T-helper 2 cell treated with Interferon-gamma antibody and Interleukin-4, amounts not matched to agents 5 μg/mL and 100 μg/mL, for 36 hours (primary cell): ENCODE data around the gene SYPL1.

Experiments
- DNase-seq: peaks from one replicate; pipeline ENCODE4 v3.0.0; 2021; ENCODE audit warnings: low spot score
- H3K27ac Mint-ChIP-seq: one replicate; pipeline ENCODE4 v1.8.0; 2021; ENCODE audit warnings: mild to moderate bottlenecking, mixed read lengths
- H3K27me3 Mint-ChIP-seq: one replicate; pipeline ENCODE4 v1.8.0; 2021; ENCODE audit warnings: low read depth, mixed read lengths
- H3K36me3 Mint-ChIP-seq: one replicate; pipeline ENCODE4 v1.8.0; 2021; ENCODE audit warnings: low read depth, mixed read lengths
- H3K4me1 Mint-ChIP-seq: one replicate; pipeline ENCODE4 v1.8.0; 2021; ENCODE audit warnings: low read depth, mixed read lengths
- H3K4me3 Mint-ChIP-seq: one replicate; pipeline ENCODE4 v1.8.0; 2022; ENCODE audit warnings: mild to moderate bottlenecking, moderate library complexity, mixed read lengths
- H3K9me3 Mint-ChIP-seq: one replicate; pipeline ENCODE4 v1.8.0; 2021; ENCODE audit warnings: mixed read lengths

SYPL1 gene

GRCh38 chr7:106071999-106072714, 40.0 kb downstream of the SYPL1 start:
- no peak for DNase-seq
- Mint-ChIP-seq H3K4me1 (peaks cover 66% of the 10 kb centered on the region), H3K9me3 (no peaks in the 10 kb centered on the region), H3K36me3 (peaks cover 4% of the 10 kb centered on the region), H3K27ac (peak overlapping the region; percentile 97), H3K27me3 (no peaks in the 10 kb centered on the region), H3K4me3 (peak overlapping the region; percentile 79)

DNA sequence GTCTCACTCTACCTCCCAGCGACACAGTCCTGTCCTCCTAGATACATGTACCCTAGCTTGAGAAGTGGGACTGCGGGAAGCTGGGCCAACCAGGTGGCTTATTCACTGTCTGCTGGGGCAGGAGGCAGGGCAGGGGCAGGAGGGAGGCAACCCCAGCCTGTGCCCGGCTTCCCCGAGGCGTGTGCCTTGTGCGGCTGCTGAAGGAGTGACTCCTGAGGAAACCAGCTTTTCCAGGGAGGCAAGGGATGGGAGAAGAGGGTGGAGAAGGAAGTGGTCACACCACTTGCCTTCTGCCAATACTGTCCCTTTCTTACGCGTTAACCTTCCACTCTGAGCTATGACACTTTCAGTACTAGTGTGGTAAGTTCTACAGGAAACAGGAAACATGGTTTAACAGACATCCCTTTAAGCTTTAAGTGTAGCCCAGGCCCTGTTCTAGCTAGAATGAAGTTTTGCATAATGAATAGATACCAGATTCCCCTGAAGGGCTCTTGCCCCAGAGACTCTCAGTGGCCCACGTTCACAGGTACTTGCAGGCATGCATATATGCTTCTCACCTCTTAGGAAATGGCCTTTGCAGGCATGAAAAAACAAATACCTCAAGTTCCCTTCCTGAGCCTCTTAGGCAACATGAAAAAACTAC, 40.6 kb downstream of the SYPL1 start:
- H3K27ac Mint-ChIP-seq = peak overlapping the region; percentile 97
- no peaks in the 10 kb centered on the region for H3K9me3 Mint-ChIP-seq
- peak; percentile 60 for DNase-seq
- H3K27me3 Mint-ChIP-seq = no peaks in the 10 kb centered on the region
- peaks cover 59% of the 10 kb centered on the region for H3K4me1 Mint-ChIP-seq
- H3K4me3 Mint-ChIP-seq = peak overlapping the region; percentile 79
- H3K36me3 Mint-ChIP-seq = peaks cover 4% of the 10 kb centered on the region

GRCh38 chr7:106070567-106071254, 41.4 kb downstream of the SYPL1 start:
- Mint-ChIP-seq H3K27me3 (no peaks in the 10 kb centered on the region), H3K27ac (peak overlapping the region; percentile 97), H3K4me1 (peaks cover 54% of the 10 kb centered on the region), H3K9me3 (no peaks in the 10 kb centered on the region), H3K4me3 (peak overlapping the region; percentile 79), H3K36me3 (peaks cover 4% of the 10 kb centered on the region)
- no peak for DNase-seq

GRCh38 chr7:106070201-106070551, 41.9 kb downstream of the SYPL1 start:
- Mint-ChIP-seq H3K27me3 (no peaks in the 10 kb centered on the region), H3K36me3 (peaks cover 4% of the 10 kb centered on the region), H3K4me3 (peak overlapping the region; percentile 79), H3K27ac (peak overlapping the region; percentile 97), H3K4me1 (peaks cover 56% of the 10 kb centered on the region), H3K9me3 (no peaks in the 10 kb centered on the region)
- DNase-seq = no peak

DNA sequence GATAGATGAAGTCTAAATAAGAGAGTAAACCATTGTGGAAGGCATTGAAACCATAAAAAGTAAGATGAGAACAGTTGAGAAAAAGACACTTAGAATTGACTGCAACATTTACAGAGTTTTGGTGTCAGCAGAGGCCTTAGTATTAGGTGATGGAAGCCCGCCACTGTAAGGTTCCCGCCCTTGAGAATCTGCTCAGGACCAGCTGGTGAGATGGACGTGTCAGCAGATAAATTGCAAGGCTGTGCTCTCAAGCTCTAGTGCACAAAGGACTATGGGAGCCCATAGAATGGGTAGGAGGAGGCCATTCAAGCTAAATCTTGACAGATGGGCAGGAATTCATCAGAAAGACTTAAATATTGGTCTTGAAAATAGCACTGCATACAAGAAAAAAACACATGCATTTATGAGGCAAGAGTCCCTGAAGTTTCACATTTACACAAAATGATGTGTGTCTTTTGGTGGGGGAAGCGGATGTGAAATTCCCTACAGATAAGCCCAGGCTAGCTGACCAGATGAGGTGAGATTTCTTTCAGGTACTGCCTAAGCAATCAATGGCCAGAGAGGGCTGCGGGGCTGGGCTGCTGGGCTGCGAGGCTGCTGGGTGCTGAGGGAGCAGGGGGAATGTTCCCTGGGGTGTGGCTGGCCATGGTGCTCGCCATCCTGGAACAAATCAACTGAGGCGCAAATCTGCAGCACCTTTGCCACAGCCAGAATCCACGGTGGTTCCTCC, 42.5 kb downstream of the SYPL1 start:
- Mint-ChIP-seq H3K9me3 (no peaks in the 10 kb centered on the region), H3K4me3 (no peak overlapping the region), H3K4me1 (peaks cover 53% of the 10 kb centered on the region), H3K36me3 (peaks cover 4% of the 10 kb centered on the region), H3K27me3 (no peaks in the 10 kb centered on the region), H3K27ac (peak overlapping the region; percentile 59)
- no peak for DNase-seq

DNA sequence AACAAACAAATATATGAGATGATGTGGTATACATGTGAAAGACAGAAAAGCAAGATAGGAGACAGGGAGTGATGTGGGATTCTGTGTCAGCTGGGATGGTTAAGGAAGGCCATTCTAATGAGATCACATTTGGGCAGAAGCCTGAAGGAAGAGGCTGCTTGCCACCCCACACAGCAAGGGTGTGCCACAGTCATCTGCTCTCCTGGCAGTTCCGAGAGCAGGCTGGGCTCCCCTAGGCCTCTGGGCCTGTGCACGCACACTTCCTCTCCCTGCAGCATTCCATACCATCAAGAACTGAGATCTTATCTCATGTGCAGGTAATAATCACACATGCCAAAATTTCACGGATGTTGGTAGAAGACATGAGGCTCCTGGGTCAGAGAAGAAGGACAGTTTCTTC, 43.1 kb downstream of the SYPL1 start:
- H3K27ac Mint-ChIP-seq = no peak overlapping the region
- H3K4me3 Mint-ChIP-seq = no peak overlapping the region
- no peaks in the 10 kb centered on the region for H3K9me3 Mint-ChIP-seq
- H3K4me1 Mint-ChIP-seq = peaks cover 50% of the 10 kb centered on the region
- peaks cover 4% of the 10 kb centered on the region for H3K36me3 Mint-ChIP-seq
- DNase-seq = no peak
- no peaks in the 10 kb centered on the region for H3K27me3 Mint-ChIP-seq

GRCh38 chr7:106068538-106068961, 43.6 kb downstream of the SYPL1 start:
- peak overlapping the region; percentile 1 for H3K27ac Mint-ChIP-seq
- H3K36me3 Mint-ChIP-seq = peaks cover 4% of the 10 kb centered on the region
- H3K4me1 Mint-ChIP-seq = peaks cover 49% of the 10 kb centered on the region
- H3K9me3 Mint-ChIP-seq = no peaks in the 10 kb centered on the region
- DNase-seq = no peak
- H3K4me3 Mint-ChIP-seq = no peak overlapping the region
- no peaks in the 10 kb centered on the region for H3K27me3 Mint-ChIP-seq

- no peaks in the 10 kb centered on the region for H3K27me3 Mint-ChIP-seq
These were observed 44.4 kb downstream of the SYPL1 start for GRCh38 chr7:106067678-106068077.

GRCh38 chr7:106065575-106066500, 46.3 kb downstream of the SYPL1 start:
- Mint-ChIP-seq H3K27ac (no peak overlapping the region), H3K4me1 (peaks cover 41% of the 10 kb centered on the region), H3K36me3 (no peaks in the 10 kb centered on the region), H3K27me3 (no peaks in the 10 kb centered on the region), H3K9me3 (no peaks in the 10 kb centered on the region), H3K4me3 (no peak overlapping the region)
- DNase-seq = no peak

More at GRCh38 chr7:106067678-106068077, 44.4 kb downstream of the SYPL1 start:
- peaks cover 52% of the 10 kb centered on the region for H3K4me1 Mint-ChIP-seq
- peaks cover 2% of the 10 kb centered on the region for H3K36me3 Mint-ChIP-seq
- H3K9me3 Mint-ChIP-seq = no peaks in the 10 kb centered on the region
- DNase-seq = no peak
- H3K4me3 Mint-ChIP-seq = no peak overlapping the region
- no peak overlapping the region for H3K27ac Mint-ChIP-seq

DNA sequence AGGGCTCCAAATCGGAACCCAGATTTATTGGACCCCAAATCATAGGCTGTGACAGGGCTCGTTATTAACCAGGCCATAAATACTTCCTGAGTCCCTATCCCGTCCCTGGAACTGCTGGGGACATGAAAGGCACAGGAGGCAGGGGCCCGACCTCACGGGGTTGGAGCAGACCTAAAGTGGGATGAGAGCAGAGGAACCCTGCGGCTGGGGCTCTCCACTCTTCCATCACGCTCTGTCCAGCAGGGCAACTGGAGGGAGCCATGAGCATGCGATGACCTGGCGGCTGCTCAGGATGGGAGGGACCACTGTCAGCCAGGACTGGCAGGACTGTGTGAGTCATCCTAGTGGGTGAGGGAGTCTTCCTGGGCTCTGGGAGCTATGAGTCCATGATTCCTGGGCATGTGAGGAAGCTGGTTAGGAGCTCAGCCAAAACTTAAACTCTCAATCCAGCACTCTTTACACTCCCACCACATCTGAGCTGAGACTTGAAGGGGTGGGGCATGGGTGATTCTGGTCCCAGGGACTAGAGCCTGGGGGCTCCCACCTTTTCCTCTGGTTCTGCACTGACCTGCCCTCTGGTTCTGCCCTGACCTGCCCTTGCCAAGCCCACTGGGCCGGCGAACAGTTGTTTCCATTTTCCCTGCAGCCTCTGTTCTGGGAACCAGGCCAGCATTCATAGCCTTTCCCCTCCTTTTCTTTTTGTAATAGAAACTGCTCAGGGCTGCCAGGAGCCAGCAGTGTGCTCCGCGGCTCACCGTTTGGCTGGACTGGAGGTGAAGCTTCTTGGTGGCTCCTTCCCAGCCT, 47.1 kb downstream of the SYPL1 start:
- Mint-ChIP-seq H3K9me3 (no peaks in the 10 kb centered on the region), H3K27ac (no peak overlapping the region), H3K4me3 (no peak overlapping the region), H3K36me3 (no peaks in the 10 kb centered on the region), H3K27me3 (no peaks in the 10 kb centered on the region), H3K4me1 (peaks cover 37% of the 10 kb centered on the region)
- no peak for DNase-seq

GRCh38 chr7:106064316-106064715, 47.8 kb downstream of the SYPL1 start:
- no peak for DNase-seq

DNA sequence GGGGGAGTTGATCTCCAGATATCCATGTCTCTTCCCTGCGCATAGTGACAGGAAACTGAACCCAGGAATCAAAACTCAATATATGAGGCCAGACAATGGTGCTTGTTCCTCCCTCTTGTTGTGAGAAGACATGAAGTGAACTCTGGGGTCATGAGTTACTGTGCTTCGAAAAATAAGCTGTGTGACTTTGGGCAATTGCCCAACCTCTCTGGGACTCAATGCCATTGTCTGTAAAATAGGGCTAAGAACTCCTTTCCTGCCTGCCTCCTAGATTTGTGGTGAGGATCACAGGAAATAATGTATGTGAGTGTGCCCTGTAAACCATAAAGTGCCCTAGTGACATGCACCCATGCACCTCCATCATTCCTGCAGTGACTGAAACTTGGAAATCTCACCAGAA, 48.4 kb downstream of the SYPL1 start:
- no peak for DNase-seq
- no peak overlapping the region for H3K27ac Mint-ChIP-seq
- H3K36me3 Mint-ChIP-seq = no peaks in the 10 kb centered on the region
- no peaks in the 10 kb centered on the region for H3K27me3 Mint-ChIP-seq
- peaks cover 34% of the 10 kb centered on the region for H3K4me1 Mint-ChIP-seq
- H3K9me3 Mint-ChIP-seq = no peaks in the 10 kb centered on the region
- H3K4me3 Mint-ChIP-seq = no peak overlapping the region

More at GRCh38 chr7:106064316-106064715, 47.8 kb downstream of the SYPL1 start:
- peaks cover 32% of the 10 kb centered on the region for H3K4me1 Mint-ChIP-seq
- H3K4me3 Mint-ChIP-seq = no peak overlapping the region
- no peaks in the 10 kb centered on the region for H3K27me3 Mint-ChIP-seq
- H3K27ac Mint-ChIP-seq = no peak overlapping the region
- no peaks in the 10 kb centered on the region for H3K9me3 Mint-ChIP-seq
- H3K36me3 Mint-ChIP-seq = no peaks in the 10 kb centered on the region
